ENCODE data around the gene KIF17.

- no peak for TF ChIP-seq CTCF (IDR thresholded peaks at IDR 0.05)
- TF ChIP-seq POLR2A (IDR thresholded peaks at IDR 0.05) = no peak
Observed at GRCh38 chr1:20619999-20620398, 97.8 kb downstream of the KIF17 start.

Measured in Peyer's patch (tissue), 4 donors.